Esophagus mucosa (tissue), 1 donor: ENCODE measurements around the gene C6orf118. TPM values are rescaled to one million over a fixed set of nuclear protein-coding genes. Genes with fewer than 3 reads are reported as not detected.

Experiments used
- ATAC-seq: fragments of 200-7000 bp; cut with Tn5 transposase; one replicate; pipeline ENCODE4 v1.9.1; 2020
- total RNA-seq: library from RNA; stranded (reverse); gene quantifications from one replicate; pipeline ENCODE4 v1.2.4, GENCODE V29; 2023
- donor health status: DM: yes; HTN: yes; CAD: no.

Gene C6orf118
- total RNA-seq, 1 donor from 2014 or later, result not detected

DNA sequence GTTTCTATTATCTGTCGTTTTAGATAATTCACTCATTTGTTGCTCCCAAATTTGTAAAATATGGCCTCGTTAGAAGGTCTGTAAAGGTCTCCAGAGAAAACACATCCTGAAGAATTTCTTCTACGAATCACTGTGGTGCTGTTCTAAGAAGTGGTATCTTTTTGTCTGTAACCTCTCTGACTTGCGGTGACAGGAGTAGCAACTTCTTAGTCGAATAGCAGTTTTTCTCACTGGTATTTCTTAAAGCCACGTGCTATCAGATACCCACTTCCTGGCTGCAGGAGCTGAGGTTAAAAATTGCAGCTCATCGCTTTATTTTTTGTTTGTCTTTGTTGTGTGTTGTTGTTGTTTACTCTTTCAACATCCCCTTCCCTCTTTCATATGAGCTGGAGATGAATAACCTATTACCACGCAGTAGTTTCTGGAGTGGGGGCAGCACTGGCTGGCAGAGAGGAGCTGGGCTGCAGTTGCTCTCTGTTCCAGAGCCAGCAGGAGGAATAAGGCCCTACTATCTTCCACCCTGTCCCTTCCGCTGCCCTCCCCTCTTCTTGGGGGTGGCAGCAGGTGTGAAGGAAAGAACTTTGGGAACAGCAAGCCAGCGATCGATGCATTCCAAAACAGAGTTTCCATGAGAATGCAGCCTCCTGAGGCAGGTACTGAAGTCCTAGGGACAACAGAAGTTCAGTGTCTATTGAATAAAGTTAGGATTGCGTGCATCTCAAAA, 64.7 kb downstream of the C6orf118 start:
- no peak for ATAC-seq

DNA sequence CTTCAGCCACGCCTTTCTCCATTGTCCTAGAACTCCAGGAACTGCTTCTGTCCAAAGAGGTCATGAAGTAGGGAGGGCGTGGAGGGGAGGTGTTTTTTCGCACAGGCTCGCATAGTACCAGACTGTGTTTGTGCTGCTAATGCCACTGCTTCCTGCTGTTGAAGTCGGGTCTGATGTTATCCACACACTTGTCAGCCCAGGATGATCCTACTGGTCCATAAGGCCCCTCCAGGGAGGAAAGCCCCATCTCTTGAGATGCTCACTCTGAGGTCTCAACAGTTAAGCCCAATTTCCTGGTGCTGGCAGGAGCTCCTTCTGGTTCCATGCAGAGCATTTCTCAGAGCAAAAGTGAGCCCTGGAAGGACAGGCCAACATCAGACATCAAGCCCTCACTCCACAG, 65.6 kb downstream of the C6orf118 start:
- ATAC-seq, result no peak

DNA sequence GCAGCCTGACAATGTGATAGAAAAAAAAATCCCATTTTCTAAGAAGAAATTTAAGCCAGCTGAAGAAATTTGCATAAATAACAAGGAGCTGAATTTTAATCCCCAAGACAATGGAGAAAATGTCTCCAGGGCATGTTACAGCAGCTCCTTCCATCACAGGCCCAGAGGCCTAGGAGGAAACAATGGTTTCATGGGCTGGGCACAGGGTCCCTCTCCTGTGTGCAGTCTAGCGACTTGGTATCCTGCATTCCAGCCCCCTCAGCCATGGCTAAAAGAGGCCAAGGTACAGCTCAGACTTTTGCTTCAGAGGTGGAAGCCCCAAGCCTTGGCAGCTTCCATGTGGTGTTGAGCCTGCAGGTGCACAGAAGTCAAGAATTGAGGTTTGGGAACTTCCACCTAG, 73.1 kb downstream of the C6orf118 start:
- no peak for ATAC-seq

DNA sequence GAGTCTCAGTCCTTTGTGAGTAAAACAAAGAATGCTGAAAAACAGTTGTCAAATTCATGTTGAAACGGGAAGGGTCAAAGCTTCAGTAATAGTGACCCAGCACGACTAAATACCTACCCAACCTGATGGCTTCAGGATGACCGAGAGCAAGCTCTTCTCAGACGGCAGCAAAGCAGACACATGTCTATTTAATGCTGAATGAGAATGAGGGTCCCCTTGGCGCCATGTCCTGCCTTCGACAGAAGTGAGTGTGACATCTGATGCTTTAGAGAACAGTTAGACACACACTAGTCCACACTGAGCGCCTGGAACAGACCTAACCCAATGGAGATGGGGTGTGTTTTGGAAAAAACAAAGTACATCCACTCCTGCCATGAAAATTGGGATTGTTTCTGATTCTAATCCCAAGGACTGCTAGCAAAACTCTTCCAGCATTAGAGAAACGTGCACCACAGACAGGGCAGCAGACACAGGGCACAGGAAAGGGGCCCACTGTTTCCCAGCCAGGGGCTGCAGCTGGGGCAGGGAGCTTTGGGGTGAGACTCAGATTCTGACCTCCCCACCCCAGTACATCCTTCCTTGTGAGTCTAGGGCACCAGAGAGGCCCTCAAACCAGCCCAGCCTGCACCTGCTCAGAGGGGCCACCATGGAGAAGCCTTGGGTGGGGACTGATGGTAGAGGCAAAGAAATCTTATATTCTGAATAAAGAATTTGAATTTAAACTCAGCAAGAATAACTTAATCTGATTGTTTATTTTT, 76.5 kb downstream of the C6orf118 start:
- ATAC-seq, result no peak

DNA sequence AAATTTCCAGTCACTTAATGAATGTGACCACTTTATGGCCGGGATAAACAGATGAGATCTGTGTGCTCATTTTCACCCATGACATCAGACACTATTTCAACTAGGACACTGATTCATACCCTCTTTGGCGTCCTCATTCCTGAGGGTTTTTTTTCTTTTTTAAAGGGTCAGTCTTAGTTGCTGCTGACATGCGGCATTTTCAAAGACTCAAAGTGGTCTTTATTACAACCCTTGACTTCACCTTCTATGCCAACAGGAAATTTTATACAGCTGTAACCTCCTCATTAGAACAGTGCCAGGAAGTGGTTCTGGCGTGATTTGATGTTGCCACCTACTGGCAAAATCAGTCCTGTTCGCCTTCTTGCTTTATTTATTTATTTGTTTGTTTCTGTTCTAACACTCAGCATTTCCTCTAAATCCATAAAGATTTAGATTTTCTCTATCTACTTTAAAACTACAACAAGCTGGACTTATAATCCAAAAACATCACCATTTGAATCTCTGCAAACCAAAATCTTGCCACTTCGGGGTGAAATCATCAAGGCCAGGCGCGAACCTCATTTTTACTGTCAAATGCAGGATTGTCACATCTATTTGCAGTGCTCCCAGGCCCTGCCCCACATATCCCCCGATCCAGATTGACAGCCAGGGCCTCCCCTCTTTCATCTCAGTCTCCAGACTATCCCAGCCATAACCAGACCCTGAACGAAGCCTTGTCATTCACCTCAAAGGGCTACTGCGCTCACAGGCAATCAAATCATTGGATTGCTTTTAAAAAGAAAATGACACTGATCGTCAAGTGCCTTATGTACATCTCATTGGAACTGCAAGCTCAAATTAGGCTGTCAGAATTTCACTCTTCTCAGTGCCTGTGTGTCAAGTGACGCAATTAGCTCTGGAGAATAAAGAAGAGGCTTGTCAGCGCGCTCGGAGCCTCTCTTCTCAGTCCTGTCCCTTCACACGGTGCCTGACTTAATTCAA, 77.5 kb downstream of the C6orf118 start:
- ATAC-seq, result no peak

DNA sequence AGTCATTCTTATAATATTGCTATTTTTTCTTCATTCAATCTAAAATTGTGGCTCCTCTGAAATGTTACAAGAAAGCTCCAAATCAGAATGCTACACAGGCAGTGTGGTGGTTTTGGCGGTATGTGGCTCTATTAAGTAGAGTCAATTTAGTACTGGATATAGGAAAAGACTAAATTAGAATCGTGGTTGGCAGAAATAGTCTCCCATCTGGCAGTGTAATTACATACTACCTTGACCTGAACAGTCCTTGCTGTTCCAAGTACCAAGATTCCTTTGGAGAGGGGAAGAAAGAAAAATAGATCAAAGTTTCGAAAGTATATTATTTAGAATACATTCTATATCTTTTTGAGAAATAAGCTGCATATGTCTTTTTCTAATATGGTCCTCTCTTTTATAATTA, 78.2 kb downstream of the C6orf118 start:
- no peak for ATAC-seq
